MM.1S (cell line): ENCODE data around the gene ODF2.

ENCODE experiments used
- EZH2phosphoT487 ChIP-seq: fragments of 300-600 bp; sonication (generic); IDR thresholded peaks from 2 replicates; pipeline ENCODE4 v1.6.1; 2018; ENCODE audit warnings: antibody characterized with exemption, low read length
- TF ChIP-seq, protein P1 (sequence below): fragments of 300-600 bp; sonication (generic); IDR thresholded peaks from 2 replicates; pipeline ENCODE4 v1.5.1; 2016; ENCODE audit warnings: antibody characterized with exemption, low read length, mixed read lengths

DNA sequence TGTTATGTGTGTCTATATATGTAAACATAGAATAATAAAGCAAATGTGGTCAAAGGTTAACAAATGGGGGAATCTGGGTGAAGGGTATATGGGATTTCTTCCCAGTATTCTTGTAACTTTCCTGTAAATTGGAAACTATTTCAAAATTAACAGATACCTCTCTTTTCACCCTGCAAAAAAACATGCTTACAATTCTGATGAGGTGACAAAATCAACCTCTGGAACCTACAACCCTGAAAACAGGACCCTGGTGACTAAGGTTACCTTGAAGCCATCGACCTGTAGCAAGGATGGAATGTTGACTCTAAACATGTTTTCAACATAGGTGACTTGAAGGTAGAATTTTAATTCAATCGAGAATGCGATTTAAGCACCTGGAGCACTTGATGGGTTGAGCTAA is 90.7 kb downstream of the ODF2 start:
- no peak for TF ChIP-seq EZH2phosphoT487
- TF ChIP-seq, protein P1, sequence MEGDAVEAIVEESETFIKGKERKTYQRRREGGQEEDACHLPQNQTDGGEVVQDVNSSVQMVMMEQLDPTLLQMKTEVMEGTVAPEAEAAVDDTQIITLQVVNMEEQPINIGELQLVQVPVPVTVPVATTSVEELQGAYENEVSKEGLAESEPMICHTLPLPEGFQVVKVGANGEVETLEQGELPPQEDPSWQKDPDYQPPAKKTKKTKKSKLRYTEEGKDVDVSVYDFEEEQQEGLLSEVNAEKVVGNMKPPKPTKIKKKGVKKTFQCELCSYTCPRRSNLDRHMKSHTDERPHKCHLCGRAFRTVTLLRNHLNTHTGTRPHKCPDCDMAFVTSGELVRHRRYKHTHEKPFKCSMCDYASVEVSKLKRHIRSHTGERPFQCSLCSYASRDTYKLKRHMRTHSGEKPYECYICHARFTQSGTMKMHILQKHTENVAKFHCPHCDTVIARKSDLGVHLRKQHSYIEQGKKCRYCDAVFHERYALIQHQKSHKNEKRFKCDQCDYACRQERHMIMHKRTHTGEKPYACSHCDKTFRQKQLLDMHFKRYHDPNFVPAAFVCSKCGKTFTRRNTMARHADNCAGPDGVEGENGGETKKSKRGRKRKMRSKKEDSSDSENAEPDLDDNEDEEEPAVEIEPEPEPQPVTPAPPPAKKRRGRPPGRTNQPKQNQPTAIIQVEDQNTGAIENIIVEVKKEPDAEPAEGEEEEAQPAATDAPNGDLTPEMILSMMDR = no peak
